ENCODE measurements around the gene CD209. TPM values are rescaled to one million over a fixed set of nuclear protein-coding genes. Genes with fewer than 3 reads are reported as not detected.
A peak's percentile ranks its signal among the peaks of the same experiment; 100 is the strongest.

CD209 gene
- total and polyA plus RNA-seq, 7 donors = 1.4 to 12.3 (median 5.4) TPM

DNA sequence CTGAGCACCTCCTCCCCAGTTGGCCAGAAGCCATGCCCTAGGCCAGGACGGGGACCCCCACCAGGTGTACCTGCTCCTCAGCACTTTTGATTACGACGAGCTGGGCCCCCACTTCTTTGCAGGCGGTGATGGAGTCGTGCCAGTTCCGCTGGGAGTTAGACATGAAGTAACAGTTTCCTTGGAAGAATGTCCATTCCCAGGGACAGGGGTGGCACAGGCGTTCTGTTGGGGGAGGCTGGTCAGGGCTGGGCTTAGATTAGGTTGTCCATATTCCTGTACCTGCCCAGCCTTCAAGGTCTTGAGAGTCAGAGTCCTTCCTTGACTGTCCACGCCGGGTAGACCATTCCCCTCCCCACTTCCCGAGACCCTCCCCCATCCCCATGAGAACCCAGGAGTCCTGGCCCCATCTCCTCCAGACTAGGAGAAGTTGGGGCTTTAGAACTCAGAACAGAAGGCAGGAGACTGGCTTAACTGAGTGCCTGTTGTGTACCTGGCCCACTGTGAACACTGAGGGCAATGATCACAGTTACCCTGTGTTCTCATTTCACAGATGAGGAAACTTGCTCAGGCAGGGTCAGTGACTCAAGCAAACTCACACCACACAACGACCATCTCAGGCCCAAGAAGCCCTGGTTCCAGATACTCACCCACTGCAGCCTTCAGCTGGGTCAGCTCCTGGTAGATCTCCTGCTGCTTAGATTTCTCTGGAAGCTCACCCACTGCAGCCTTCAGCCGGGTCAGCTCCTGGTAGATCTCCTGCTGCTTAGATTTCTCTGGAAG, 2.3 kb downstream of the CD209 start:
- peaks cover 0 to 29% (median 6%) of the 10 kb centered on the region in 3 donors for H3K27me3 ChIP-seq
- peak; percentile 53 for DNase-seq
- H3K27ac ChIP-seq = no peak overlapping the region
- intact Hi-C loops (cut with DNase I) = no loop called here
- H3K4me3 ChIP-seq = no peak overlapping the region
- TF ChIP-seq, protein P1, sequence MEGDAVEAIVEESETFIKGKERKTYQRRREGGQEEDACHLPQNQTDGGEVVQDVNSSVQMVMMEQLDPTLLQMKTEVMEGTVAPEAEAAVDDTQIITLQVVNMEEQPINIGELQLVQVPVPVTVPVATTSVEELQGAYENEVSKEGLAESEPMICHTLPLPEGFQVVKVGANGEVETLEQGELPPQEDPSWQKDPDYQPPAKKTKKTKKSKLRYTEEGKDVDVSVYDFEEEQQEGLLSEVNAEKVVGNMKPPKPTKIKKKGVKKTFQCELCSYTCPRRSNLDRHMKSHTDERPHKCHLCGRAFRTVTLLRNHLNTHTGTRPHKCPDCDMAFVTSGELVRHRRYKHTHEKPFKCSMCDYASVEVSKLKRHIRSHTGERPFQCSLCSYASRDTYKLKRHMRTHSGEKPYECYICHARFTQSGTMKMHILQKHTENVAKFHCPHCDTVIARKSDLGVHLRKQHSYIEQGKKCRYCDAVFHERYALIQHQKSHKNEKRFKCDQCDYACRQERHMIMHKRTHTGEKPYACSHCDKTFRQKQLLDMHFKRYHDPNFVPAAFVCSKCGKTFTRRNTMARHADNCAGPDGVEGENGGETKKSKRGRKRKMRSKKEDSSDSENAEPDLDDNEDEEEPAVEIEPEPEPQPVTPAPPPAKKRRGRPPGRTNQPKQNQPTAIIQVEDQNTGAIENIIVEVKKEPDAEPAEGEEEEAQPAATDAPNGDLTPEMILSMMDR (IDR thresholded peaks at IDR 0.05) = no peak
- TF ChIP-seq POLR2AphosphoS5 (IDR thresholded peaks at IDR 0.05) (no peak), POLR2A (IDR thresholded peaks at IDR 0.05) (no peak), EP300 (IDR thresholded peaks at IDR 0.05) (no peak)
- WGBS, 2 donors = 77 to 83% methylated on average over 12 of the region's 12 CpGs
- H3K4me1 ChIP-seq = no peaks in the 10 kb centered on the region
- no peaks in the 10 kb centered on the region for H3K36me3 ChIP-seq
- H3K9me3 ChIP-seq = no peaks in the 10 kb centered on the region

DNA sequence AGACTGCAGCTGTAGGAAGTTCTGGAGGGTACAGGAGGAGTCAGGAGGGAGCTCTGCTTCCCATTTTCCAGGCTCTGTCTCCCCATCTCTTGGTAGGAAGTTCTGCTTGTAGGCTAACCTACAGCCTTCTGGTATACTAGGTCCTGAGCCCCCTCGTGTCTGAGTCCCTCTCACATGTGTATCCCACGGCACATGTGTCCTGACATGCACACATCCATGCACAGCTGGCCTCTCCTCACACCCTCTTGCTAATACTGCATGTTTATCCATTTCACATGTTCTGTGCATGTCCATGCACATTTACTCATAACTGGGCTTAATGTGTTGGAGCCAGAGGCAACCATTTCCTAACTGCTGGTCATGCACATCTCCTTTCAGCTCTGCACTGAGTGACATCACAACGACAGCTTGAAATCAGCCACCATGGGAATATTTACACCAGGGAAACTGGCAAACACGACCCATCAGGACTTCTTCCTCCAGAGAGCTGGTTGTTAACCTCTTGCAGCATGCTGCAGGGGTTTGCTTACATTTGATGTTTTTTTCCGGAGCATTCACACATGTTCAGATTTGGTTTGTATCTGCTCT, 3.0 kb downstream of the CD209 start:
- Histone ChIP-seq H3K4me3 (no peak overlapping the region), H3K36me3 (no peaks in the 10 kb centered on the region), H3K9me3 (no peaks in the 10 kb centered on the region), H3K4me1 (no peaks in the 10 kb centered on the region), H3K27me3 (peaks cover 0 to 26% (median 6%) of the 10 kb centered on the region in 3 donors), H3K27ac (no peak overlapping the region)
- TF ChIP-seq, protein P1 (IDR thresholded peaks at IDR 0.05) = no peak
- TF ChIP-seq EP300 (IDR thresholded peaks at IDR 0.05) = no peak
- TF ChIP-seq POLR2A (IDR thresholded peaks at IDR 0.05) = no peak
- no peak for TF ChIP-seq POLR2AphosphoS5 (IDR thresholded peaks at IDR 0.05)
- 61 to 65% methylated on average over 5 of the region's 5 CpGs for WGBS, 2 donors
- intact Hi-C loops (cut with DNase I) = no loop called here
- peak; percentile 15 for DNase-seq

DNA sequence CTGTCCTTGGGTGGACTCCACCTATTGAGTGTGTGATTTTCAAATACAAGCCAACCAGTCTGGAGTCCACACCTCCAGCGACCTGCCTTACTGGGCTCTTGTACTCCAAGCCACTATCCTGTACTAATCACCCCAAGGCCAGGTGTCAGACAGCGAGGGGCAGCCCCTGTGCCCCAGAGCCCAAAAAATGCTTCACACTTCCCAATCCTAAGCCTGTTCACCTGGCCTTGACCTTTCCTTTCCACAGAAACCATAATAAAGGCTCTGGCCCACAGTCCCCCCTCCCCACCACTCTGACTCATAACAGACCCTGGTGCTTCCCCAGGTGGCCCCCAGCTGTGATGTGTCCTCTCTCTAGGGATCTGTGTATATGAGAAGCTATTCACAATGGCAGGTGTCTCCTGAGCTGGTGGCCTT, 3.9 kb downstream of the CD209 start:
- H3K9me3 ChIP-seq = no peaks in the 10 kb centered on the region
- peak; percentile 36 for DNase-seq
- intact Hi-C loops (cut with DNase I) = no loop called here

DNA sequence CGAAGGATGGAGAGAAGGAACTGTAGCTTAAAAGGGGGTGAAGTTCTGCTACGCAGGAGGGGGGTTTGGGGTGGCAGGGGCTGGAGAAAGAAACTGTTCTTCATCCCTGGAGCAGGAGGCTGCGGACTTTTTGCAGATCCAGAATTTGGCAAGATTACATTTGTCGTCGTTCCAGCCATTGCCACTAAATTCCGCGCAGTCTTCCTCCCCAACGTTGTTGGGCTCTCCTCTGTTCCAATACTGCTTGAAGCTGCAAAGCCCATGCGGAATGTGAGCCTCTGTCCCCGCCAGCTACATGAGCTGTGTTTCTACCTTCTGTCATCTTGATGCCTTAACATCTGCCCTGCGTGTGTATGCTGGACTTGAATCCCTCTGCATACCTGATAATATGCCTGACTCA, 4.3 kb downstream of the CD209 start:
- TF ChIP-seq POLR2A (IDR thresholded peaks at IDR 0.05) (no peak), EP300 (IDR thresholded peaks at IDR 0.05) (no peak), POLR2AphosphoS5 (IDR thresholded peaks at IDR 0.05) (no peak)
- TF ChIP-seq, protein P1 (IDR thresholded peaks at IDR 0.05) = no peak
- Histone ChIP-seq H3K4me1 (no peaks in the 10 kb centered on the region), H3K27me3 (peaks cover 0 to 17% (median 6%) of the 10 kb centered on the region in 3 donors), H3K4me3 (no peak overlapping the region), H3K27ac (no peak overlapping the region), H3K9me3 (no peaks in the 10 kb centered on the region), H3K36me3 (no peaks in the 10 kb centered on the region)
- DNase-seq = peak; percentile 10
- intact Hi-C loops (cut with DNase I) = no loop called here
- WGBS, 2 donors = 80 to 81% methylated on average over 11 of the region's 11 CpGs

More for the DNA sequence above, 3.9 kb downstream of the CD209 start:
- TF ChIP-seq EP300 (IDR thresholded peaks at IDR 0.05) (no peak), POLR2AphosphoS5 (IDR thresholded peaks at IDR 0.05) (no peak), POLR2A (IDR thresholded peaks at IDR 0.05) (no peak)
- TF ChIP-seq, protein P1 (IDR thresholded peaks at IDR 0.05) = no peak
- Histone ChIP-seq H3K27me3 (peaks cover 0 to 21% (median 6%) of the 10 kb centered on the region in 3 donors), H3K36me3 (no peaks in the 10 kb centered on the region), H3K27ac (no peak overlapping the region), H3K4me3 (no peak overlapping the region), H3K4me1 (no peaks in the 10 kb centered on the region)
- WGBS, 2 donors = 58 to 62% methylated on average over 2 of the region's 2 CpGs

Measured in sigmoid colon (tissue), 7 donors.